HG03558 (cell line): Measurements from ENCODE around the gene NPAS2.

Experiments
- ATAC-seq: cut with Tn5 transposase; IDR thresholded peaks from one replicate; pipeline ENCODE4 v1.9.1; 2021; ENCODE audit warnings: moderate number of reproducible peaks; ENCODE audit not compliant: unreplicated experiment; ENCODE audit errors: extremely low read depth

The NPAS2 gene

DNA sequence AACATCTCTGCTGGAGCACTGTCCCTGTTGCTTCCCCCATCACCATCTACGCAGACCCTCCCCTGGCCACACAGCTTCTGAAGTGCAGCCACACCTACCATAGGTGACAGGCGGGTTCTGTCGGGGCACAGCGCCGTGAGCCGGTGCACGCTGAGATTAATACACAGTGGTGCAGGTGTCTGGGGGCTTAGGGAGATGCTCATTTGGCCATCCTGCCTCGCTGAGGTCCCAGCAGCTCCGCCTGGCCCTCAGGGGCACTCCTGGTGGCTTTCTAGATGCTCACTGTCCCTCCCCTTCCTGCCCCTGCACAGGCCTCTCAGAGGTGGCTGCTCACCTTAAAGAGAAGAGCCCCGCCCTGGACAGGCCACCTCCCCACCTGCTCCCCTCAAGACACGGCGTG, 163.3 kb downstream of the NPAS2 start:
- ATAC-seq: no peak

- ATAC-seq: no peak
These were observed 163.9 kb downstream of the NPAS2 start for GRCh38 chr2:100983684-100984310.

DNA sequence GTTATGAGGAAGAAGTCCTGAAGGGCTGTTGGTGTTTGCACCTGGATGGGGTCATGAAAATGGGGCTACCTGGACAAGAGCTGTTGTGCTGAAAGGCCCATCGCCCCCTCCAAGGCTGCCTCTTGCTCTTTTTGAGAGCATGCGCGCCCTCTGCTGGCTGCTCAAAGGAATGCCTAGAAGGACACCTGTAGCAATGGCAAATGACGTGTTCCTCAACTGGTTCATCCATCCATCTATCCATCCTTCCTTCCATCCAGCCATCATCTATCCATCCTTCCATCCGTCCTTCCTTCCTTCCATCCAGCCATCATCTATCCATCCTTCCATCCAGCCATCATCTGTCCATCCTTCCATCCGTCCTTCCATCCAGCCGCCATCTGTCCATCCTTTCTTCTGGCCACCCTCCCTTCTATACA, 165.0 kb downstream of the NPAS2 start:
- ATAC-seq: no peak

GRCh38 chr2:100986157-100986556, 166.2 kb downstream of the NPAS2 start:
- no peak for ATAC-seq

DNA sequence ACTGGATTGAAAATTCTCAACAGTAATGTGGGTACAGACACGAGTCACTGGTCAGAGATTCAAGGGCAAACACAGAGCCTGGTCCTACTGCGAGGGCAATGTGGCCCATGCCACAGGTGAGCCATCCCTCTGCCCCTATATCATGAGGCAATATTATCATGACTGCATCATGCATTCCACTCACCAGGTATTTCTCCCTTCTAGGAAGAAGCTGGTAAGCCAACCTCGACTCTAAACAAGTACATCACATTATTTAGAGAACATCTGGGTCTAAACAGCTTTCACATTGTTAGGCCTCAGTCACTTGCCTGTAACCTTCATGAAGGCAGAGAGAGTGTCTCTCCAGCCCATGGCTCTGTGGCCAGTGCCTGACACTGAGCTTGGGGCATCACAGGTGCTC, 167.6 kb downstream of the NPAS2 start:
- no peak for ATAC-seq

GRCh38 chr2:100987974-100988373, 168.0 kb downstream of the NPAS2 start:
- ATAC-seq: no peak

- ATAC-seq: no peak
These were observed 168.9 kb downstream of the NPAS2 start for GRCh38 chr2:100988630-100989417.

DNA sequence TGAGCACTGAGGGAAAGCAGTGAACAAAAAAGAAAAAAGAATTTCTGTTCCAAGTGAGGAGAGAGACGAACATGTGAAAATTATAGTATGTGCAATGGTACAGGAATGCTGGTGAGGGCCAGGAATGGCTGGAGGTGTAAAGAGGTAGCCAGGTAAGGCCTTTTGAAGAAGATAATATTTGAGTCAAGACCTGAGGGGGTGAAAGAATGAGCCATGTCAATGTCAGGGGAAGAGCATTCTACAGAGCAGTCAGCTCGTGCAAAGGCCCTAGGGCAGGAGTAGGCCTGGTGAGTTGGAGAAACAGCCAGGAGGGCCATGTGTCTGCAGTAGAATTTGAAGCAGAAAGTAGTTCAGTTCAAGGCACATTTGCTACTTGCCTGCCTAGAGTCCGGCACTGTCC, 169.7 kb downstream of the NPAS2 start:
- no peak for ATAC-seq

DNA sequence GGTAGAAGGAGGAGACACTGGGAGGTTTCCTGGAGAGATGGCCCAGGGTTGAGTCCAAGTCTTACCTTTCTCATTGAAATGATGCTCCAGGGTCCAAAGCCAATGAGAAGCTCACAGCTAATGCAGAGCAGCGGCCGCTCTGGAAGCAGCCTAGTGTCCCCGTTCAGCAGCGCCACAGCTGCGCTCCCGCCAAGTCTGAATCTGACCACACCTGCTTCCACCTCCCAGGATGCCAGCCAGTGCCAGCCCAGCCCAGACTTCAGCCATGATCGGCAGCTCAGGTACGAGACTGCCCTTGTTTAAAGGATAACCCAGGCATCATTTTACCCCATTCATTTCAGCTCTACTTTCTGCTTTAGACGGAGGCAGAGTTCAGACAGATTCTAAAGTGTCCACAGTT, 170.2 kb downstream of the NPAS2 start:
- no peak for ATAC-seq

GRCh38 chr2:100990650-100991403, 170.9 kb downstream of the NPAS2 start:
- no peak for ATAC-seq

DNA sequence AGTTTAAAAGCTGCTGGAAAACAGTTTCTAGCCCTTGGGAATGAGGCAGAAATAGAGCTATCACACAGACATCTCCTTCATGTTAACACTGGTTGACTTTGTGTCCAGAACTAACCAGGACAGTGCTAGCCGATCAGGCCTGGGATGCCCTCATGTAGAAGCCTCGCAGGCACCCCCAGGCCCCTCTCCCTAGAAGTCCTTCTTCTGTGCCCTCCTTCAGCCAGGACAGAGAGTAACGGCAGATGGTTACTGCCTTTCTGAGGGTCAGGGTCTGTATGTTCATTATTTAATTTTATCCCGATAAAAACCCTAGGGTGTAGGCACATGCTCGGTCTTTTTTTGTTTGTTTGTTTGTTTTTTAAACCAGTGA, 171.4 kb downstream of the NPAS2 start:
- ATAC-seq: no peak

DNA sequence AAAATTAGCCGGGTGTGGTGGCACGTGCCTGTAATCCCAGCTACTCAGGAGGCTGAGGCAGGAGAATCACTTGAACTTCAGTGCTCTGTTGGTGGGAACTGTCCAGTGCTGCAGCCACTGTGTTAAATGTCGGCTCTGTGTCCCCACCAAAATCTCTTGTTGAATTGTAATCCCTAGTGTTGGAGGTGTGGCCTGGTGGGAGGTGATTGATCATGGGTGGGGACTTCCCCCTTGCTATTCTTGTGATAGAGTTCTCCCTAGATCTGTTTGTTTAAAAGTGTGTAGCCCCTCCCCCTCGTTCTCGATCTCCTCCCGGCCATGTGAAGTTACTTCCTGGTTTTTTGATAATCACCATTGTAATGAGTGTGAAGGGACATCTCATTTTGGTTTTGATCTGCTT, 172.3 kb downstream of the NPAS2 start:
- ATAC-seq: no peak

- no peak for ATAC-seq
These were observed 173.4 kb downstream of the NPAS2 start for GRCh38 chr2:100993294-100993693.

DNA sequence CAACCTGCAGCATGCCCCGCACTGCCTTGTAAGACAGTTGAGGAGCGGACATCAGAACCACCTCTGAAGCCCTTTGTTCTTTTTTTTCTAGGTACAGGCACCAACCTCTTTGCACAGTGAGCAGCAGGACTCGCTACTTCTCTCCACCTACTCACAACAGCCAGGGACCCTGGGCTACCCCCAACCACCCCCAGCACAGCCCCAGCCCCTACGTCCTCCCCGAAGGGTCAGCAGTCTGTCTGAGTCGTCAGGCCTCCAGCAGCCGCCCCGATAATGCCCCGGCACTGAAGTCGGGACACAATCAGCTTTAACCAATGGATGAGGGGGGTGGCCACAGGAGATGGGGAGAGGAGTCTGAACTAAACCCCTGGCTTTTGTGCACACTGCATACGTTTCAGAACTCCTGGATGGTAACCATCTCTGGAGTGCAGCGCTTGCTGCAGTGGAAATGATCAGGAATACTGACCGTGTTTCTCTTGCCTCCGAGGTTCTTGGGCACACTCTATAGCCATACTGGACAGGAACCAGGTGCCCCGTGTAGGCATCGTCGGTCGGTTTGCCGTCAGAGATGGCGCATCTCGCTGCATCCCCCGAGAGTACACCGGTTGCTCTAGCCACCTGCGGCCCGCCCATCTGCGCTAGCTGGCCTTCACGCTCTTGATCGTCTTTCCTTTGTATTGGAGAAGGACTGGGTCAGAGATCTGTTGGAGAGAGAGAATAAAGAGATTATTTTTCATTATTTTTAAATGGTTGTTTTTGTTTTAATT, 175.6 kb downstream of the NPAS2 start:
- no peak for ATAC-seq

DNA sequence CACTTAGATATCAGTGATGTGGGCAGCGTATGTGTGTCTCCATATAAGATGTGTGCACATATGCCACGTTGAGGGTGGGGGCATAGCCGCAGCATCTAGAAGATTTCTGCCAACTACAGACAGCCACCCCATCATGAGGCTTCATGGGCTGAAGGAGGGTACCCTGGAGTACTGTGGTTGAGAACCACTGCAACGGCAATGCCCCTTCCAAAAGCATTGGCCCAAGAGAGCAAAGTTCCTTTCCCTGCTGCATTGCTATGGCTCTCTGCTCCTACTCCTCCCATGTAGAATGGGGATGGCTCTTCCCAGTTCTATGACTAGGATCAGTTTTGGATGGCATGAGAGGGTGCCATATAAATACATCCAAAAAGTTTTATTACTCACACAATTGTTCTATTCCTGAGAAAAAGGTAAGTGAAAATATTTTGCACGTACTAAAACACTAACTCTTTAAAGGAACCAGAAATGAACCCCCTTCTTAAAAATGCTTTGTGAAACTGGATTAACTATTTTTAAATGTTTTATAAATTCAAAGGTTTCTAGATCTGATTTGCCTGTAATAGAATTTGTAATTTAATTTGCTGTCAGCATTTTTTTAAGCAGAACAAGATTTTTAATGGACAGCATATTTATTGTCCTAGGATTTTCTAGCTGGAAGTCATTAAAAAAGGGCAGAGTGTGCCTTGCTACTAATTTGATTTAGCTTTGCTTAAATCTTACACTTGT, 177.7 kb downstream of the NPAS2 start:
- ATAC-seq: no peak

- no peak for ATAC-seq
These were observed 178.3 kb downstream of the NPAS2 start for GRCh38 chr2:100998235-100998573.

- no peak for ATAC-seq
These were observed 180.1 kb downstream of the NPAS2 start for GRCh38 chr2:100999995-101000394.

DNA sequence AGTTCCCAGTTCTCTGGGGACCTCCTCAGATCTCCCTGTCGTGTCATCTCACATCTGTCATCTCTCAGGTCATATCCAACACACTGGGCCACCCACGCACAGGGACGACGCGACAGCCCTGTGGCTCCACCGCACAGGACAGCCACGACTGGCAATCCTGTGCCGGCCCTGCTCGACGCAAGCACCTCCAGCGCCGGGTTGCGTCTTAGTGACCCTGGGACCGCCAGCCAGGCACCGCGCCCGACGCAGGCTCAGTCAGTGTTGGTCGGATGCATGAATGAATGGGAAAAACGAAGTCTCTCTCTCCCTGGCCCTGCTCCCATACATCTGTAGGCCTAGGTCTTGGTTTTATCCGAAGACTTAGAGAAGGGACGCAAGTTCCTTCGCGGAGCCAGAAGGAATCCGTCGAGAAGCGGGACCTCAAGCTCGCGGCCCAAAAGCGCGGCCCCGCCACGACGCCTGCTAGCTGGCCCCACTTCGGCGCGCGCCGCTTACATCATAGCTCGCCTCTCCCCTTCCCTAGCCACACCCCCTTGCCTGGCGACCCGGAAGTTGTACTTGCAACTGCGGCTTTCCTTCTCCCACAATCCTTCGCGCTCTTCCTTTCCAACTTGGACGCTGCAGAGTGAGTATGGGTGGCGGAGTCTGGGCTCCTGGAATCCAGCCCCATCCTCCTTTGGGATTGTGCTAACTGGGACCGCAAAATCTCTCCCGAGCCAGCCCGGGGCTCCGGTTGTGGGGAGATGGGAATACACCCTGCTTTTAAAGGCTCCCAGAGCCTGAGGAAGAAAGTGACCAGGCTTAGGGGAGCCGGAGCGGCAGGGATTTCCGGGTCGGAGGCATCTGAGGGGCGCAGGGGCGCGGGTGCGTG, 182.0 kb downstream of the NPAS2 start, which contains the start of gene RPL31:
Gene RPL31, plus strand, starts transcription at position 599 of the 871 bp plus-strand sequence. CDS start 413 bp downstream, outside the sequence.
- peak; percentile 80 for ATAC-seq
